ENCODE measurements around the gene IWS1.
"Not testable (repeated sequence)": the region's sequence is repeated elsewhere in the genome, so short reads cannot be mapped to it uniquely, and the experiment has no call there.

The IWS1 gene

DNA sequence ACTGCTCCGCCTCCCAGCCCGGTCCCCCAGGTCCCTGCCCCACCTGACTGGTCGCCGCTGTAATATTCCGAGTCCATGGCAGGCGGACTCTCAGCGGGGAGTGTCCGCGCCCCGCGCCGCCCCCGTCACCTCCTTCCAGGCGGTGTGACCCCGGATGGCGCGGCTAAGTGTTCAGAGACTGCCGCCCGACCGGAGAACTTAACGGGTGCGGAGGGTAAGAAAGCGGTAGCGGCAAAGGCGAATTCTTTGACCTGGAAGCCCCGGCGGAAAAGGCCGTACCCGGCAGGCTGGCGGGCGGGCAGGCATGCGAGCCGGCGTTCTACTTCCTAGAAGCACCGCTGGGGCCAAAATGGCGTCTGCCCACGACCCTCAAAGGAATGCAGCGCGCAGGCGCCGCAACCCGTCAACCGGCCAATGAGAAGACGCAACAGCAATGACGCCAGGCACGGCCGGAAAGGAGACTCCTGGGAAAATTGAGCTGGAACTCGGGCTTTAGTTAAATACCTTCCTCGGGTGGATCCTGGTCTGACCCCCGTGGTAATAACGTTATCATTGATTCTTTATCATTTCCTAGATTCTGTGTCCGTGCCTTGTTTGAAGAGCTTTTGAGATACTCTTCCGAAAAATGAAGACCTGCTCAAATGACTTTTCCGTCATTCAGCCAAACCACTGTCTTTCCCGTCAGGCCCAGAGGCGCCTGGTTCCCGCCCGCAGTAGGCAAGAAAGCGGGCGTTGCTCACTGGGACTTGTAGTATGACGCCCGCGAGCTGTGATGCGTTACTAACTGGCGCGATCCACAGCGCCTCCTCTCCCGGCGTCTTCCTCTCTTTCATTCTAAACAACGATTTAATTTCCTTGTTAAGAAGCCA, at the start of gene IWS1:
TSS of gene IWS1 (minus strand) at position 358 of the 869 bp plus-strand sequence. CDS start at position 77, 281 bp downstream.
- peak; percentile 77 to 86 for DNase-seq (ENCODE audit: low read depth in 2 of 2)

DNA sequence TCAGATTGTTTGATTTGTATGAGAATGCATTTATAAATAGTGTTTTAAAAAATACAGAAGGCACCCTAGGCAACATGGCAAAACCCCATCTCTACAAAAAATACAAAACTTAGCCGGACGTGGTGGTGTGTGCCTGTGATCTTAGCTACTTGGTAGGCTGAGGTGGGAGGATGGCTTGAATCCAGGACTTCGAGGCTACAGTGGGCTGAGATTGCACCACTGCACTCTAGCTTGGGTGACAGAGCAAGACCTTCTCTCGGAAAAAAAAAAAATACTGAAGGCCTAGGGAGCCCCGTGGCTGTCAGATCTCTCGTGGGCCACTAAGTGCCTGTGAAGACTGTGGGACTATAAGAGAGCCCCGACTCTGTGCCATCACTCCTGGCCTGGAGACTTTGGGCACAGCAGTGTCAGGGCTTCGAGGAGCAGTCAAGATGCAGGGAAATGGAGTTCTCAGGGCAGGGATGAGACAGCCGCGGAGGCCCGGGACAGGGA, 49.7 kb upstream of the IWS1 start:
- DNase-seq (ENCODE audit: low read depth in 2 of 2) = no peak

GRCh38 chr2:127575185-127575765, 49.0 kb upstream of the IWS1 start:
- no peak for DNase-seq (ENCODE audit: low read depth in 2 of 2)

GRCh38 chr2:127574656-127575055, 48.4 kb upstream of the IWS1 start:
- DNase-seq (ENCODE audit: low read depth in 2 of 2) = no peak

DNA sequence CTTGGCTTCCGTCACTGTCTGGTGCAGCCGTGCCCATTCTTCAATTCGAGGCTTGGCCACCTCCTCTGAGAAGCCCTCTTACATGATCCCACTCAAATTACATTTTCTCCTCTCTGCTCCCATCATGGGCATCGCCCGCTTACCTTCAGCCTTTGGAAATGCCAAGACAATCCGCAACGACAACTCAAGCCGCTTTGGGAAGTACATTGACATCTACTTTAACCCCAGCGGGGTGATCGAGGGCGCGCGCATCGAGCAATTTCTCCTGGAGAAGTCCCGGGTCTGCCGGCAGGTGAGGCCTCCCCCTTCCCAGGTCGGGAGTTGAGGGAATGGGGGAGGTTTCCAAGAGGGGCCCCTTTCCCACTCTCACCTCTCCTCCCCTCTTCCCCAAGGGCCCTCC, 47.5 kb upstream of the IWS1 start:
- no peak for DNase-seq (ENCODE audit: low read depth in 2 of 2)

- no peak for DNase-seq (ENCODE audit: low read depth in 2 of 2)
Measured at GRCh38 chr2:127573298-127573697, 47.0 kb upstream of the IWS1 start.

DNA sequence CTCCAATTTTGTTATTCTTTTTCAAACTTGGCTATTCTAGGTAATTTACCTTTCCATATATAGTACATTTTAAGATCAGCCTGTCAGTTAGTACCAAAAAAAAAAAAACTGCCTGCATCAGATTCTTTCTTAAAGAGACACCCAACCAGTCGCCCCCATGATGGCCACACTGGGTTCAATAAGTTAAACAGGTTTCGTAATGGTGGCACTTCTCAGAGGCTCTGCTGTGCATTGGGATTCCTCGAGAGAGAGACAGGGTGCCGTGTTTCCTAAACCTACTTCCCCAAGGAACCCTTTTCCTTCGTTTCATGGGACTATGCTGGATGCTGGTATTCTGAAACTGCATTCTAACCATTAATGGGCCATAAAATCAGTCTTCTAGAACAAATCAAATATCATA, 46.6 kb upstream of the IWS1 start:
- no peak for DNase-seq (ENCODE audit: low read depth in 2 of 2)

DNA sequence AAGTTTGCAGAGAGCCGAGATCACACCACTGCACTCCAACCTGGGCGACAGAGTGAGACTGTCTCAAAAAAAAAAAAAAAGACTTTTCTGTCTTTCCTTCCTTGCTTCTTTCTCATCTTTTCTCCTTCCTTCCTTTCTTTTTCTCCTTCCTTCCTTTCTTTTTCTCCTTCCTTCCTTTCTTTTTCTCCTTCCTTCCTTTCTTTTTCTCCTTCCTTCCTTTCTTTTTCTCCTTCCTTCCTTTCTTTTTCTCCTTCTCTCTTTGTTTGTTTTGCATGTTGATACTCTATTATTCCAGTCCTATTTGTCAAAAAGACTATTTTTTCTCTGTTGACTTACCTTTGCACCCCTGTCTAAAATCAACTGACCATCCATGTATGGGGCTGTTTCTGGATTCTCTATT, 46.1 kb upstream of the IWS1 start:
- DNase-seq (ENCODE audit: low read depth in 2 of 2) = not testable (repeated sequence)

DNA sequence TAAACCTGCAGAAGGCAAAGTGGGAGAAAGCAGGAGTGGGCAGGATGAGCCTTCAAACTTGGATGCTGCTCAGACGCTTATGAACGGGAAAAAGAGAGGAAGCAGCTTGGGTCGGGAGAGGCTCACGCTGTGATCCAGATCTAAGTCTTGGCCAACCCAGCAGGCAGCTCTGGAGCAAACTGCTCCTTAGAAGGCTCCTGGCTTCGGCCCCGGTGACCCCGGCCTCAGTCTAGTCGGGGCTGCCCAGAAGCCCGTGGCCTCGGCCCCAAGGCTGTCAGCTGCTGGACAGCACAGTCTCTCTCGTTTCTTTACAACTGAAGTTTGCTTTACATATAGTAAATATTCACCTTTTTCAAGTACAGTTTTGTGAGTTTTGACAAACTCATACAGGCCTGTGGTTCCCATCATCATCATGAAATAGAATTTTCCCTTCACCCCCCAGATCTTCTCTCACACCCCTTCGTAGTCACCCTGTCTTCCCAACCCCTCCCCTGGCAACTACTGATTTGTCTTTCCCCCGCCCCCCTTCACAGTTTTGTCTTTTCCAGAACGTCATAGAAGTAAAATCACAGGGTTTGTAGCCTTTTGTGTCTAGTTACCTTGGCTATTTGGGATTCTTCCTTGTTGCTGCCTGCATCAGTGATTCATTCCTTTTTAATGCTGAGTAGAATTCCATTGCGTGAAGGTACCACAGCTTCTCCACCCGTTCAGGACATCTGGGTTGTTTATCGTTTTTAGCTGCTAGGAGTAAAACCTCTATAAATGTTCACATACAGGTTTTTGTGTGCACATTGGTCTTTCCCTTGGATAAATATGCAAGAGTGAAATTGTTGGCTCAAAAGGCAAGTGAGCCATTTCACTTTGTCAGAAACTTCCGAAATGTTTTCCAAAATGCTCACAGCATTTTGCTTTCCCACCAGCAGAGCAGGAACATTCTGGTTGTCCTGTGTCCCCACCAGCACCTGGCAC, 44.3 kb upstream of the IWS1 start:
- DNase-seq (ENCODE audit: low read depth in 2 of 2) = no peak

GRCh38 chr2:127569666-127570065, 43.4 kb upstream of the IWS1 start:
- DNase-seq (ENCODE audit: low read depth in 2 of 2) = no peak

DNA sequence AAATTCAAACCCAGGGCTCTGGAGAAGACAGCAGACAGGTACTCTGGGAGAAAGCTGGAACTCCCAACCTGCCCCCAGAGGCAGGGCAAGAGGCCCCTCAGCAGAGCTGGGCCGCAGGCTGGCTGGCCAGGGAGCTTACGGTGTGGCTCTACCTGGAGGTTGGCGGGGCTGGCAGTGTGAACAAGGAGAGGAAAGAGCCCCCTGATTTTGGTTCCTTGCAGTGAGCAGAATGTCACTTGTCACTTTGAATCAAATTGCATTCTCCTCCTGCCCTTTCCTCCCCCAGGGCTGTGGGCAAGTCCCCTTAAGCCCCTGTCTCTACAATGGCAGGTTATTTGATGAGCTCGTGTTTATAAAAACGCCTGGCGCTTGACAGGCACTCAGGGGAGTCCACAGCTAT, 41.8 kb upstream of the IWS1 start:
- no peak for DNase-seq (ENCODE audit: low read depth in 2 of 2)

- DNase-seq (ENCODE audit: low read depth in 2 of 2) = no peak
Measured at GRCh38 chr2:127567351-127567854, 41.1 kb upstream of the IWS1 start.

GRCh38 chr2:127566576-127566975, 40.3 kb upstream of the IWS1 start:
- no peak for DNase-seq (ENCODE audit: low read depth in 2 of 2)

- no peak for DNase-seq (ENCODE audit: low read depth in 2 of 2)
Measured at GRCh38 chr2:127566139-127566417, 39.8 kb upstream of the IWS1 start.

DNA sequence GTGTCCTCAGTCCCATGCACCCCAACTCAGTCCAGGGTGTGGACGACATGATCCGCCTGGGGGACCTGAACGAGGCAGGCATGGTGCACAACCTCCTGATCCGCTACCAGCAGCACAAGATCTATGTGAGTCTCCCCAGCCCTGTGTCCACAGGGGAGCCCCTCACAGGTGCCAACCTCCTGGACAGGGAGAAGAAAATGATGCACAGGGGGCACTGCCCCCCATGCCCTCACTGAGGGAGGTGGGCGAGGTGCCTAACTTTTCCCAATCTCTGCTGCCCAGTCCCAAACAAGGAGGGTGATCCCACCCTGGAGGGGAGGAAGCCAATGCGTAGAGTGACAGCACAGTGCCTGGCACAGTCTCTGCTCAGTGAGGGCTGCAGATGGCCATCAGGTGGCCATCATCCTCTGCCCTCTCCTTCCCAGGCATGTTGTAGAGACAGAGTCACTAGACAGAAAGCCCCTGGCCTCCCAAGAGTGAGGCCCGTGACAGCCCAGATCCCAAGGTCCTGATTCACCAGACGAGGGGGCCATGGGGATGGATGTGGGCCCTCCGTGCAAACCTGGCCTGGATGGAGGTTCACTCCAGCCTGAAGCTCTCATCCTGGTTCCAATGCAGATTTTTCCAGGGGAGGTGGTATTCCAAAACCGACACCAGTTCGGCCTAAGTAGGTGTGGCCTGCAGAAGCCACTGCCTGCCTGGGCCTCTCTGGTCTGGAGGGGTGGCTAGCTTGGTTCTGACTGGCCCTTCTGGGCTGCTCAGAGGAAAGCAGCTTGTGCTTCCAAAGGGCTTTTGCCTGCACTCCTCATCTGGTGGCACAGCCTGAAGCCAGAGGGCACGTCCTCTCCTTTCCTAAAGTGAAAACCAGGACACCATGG, 39.2 kb upstream of the IWS1 start:
- no peak for DNase-seq (ENCODE audit: low read depth in 2 of 2)

DNA sequence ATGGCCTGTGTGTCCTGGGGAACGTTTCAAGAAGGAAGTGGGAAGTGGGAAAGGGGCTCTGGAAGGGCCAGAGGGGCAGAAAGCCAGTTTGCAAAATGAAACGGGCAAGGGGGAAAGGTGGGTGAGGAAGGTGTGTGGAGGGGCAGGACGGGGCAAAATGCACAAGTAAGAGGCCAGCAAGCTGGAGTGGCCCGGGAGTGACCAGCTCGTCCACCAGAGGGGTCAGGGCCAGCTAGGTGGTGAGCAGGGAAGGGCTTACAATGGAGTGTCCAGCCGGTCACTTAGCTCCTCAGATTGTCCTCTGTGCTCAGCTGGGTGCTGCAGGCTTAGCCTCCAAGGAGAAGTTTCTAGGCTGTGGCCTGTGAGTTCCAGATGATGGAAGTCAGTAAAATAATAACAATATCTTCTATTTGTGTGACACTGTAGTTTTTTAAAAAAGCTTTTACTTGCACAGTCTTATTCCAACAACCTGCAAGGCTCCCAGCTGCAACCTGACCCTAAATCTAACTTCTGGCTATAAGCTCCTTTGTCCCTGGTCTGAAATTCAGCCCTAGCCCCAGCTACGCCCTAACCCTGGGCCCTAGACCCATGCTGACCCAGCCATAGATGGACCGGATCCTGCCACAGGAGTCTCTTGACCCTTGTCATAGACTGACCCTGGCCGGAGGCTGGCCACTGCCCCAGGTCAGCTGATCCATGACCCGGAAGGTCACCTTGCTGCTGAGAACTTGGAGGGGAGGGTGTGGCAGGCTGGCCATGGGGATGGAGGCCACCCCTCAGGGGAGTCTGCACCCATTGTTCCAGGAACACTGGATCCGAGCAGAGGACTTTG, 38.4 kb upstream of the IWS1 start:
- no peak for DNase-seq (ENCODE audit: low read depth in 2 of 2)

GRCh38 chr2:127563458-127564428, 37.5 kb upstream of the IWS1 start:
- DNase-seq (ENCODE audit: low read depth in 2 of 2) = no peak

DNA sequence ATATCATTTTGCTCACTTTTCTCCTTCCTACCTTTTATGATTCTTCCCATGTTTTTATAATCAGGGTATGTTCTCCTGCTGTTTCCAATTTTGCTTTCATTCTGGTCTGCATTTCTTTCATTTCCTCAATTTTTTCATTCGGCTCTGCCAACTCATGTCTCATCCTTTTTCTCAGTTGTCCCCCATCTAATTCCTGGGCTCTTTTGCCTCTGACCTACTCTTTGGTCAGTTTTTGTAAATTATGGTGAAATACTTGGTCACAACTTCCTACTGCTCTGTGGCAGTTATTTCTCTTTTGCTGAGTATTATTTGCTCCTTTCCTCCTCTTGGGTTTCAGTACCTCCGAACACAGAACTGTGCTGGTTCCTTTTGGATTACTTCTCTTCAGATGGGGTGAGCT, 36.6 kb upstream of the IWS1 start:
- DNase-seq (ENCODE audit: low read depth in 2 of 2) = no peak

DNA sequence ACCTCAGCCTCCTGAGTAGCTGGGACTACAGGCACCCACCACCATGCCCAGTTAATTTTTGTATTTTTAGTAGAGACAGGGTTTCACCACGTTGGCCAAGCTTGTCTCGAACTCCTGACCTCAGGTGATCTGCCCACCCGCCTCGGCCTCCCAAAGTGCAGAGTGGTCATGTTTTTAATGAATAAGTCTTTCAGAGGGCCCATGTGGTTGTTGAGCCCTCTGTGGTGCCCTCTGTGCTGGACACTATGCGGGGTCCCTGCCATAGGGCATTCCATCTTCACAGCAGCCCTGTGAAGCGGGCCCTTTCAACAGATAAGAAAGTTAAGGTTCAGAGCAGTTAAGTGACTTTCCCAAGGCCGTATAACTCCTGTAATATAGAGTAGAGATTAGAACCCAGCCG, 35.1 kb upstream of the IWS1 start:
- DNase-seq (ENCODE audit: low read depth in 2 of 2) = no peak
